ENCODE measurements around the gene DCLK3.

DNA sequence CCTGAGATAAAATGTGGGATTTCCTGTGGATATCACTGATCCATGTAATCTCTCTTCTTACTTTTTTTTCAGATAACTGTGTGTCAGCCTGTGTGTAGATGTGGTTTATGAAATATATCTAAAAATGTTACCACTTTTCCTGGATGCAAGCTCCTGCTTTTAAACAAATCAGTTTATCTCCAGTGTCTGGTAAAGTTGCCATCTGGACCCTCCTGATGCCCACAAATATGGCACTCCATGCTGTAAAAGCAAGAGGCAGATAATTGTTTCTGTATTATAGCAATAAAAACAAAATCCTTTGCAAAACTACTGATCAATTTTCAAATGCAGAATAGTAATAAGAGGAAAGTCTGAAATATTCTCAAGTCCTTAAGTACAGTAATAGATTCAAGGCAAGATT, 7.6 kb upstream of the DCLK3 start:
- TF ChIP-seq, protein P1, sequence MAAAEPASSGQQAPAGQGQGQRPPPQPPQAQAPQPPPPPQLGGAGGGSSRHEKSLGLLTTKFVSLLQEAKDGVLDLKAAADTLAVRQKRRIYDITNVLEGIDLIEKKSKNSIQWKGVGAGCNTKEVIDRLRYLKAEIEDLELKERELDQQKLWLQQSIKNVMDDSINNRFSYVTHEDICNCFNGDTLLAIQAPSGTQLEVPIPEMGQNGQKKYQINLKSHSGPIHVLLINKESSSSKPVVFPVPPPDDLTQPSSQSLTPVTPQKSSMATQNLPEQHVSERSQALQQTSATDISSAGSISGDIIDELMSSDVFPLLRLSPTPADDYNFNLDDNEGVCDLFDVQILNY (CRISPR knock-in tag; conservative IDR thresholded peaks at IDR 0.05): no peak
- TF ChIP-seq EP300 (IDR thresholded peaks at IDR 0.05; ENCODE audit: low read depth in 2 of 2, low read length in 2 of 2): no peak
- no peak for TF ChIP-seq EP300 (CRISPR knock-in tag; IDR thresholded peaks at IDR 0.05; ENCODE audit: borderline replicate concordance)
- TF ChIP-seq, protein P2, sequence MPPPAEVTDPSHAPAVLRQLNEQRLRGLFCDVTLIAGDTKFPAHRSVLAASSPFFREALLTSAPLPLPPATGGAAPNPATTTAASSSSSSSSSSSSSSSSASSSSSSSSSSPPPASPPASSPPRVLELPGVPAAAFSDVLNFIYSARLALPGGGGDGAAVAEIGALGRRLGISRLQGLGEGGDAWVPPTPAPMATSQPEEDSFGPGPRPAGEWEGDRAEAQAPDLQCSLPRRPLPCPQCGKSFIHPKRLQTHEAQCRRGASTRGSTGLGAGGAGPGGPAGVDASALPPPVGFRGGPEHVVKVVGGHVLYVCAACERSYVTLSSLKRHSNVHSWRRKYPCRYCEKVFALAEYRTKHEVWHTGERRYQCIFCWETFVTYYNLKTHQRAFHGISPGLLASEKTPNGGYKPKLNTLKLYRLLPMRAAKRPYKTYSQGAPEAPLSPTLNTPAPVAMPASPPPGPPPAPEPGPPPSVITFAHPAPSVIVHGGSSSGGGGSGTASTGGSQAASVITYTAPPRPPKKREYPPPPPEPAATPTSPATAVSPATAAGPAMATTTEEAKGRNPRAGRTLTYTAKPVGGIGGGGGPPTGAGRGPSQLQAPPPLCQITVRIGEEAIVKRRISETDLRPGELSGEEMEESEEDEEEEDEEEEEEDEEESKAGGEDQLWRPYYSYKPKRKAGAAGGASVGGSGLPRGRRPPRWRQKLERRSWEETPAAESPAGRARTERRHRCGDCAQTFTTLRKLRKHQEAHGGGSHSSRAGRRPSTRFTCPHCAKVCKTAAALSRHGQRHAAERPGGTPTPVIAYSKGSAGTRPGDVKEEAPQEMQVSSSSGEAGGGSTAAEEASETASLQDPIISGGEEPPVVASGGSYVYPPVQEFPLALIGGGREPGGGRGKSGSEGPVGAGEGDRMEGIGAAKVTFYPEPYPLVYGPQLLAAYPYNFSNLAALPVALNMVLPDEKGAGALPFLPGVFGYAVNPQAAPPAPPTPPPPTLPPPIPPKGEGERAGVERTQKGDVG (CRISPR knock-in tag; IDR thresholded peaks at IDR 0.05; ENCODE audit: borderline replicate concordance): no peak
- no peak for TF ChIP-seq CBX1 (IDR thresholded peaks at IDR 0.05; ENCODE audit: low read depth)
- no peak for TF ChIP-seq HNRNPL (IDR thresholded peaks at IDR 0.05; ENCODE audit: low read depth, low read length)
- no peak for TF ChIP-seq TAF1 (CRISPR knock-in tag; IDR thresholded peaks at IDR 0.05)
- TF ChIP-seq DPF2 (CRISPR knock-in tag; IDR thresholded peaks at IDR 0.05; ENCODE audit: borderline replicate concordance, low read depth): no peak
- TF ChIP-seq, protein P3, sequence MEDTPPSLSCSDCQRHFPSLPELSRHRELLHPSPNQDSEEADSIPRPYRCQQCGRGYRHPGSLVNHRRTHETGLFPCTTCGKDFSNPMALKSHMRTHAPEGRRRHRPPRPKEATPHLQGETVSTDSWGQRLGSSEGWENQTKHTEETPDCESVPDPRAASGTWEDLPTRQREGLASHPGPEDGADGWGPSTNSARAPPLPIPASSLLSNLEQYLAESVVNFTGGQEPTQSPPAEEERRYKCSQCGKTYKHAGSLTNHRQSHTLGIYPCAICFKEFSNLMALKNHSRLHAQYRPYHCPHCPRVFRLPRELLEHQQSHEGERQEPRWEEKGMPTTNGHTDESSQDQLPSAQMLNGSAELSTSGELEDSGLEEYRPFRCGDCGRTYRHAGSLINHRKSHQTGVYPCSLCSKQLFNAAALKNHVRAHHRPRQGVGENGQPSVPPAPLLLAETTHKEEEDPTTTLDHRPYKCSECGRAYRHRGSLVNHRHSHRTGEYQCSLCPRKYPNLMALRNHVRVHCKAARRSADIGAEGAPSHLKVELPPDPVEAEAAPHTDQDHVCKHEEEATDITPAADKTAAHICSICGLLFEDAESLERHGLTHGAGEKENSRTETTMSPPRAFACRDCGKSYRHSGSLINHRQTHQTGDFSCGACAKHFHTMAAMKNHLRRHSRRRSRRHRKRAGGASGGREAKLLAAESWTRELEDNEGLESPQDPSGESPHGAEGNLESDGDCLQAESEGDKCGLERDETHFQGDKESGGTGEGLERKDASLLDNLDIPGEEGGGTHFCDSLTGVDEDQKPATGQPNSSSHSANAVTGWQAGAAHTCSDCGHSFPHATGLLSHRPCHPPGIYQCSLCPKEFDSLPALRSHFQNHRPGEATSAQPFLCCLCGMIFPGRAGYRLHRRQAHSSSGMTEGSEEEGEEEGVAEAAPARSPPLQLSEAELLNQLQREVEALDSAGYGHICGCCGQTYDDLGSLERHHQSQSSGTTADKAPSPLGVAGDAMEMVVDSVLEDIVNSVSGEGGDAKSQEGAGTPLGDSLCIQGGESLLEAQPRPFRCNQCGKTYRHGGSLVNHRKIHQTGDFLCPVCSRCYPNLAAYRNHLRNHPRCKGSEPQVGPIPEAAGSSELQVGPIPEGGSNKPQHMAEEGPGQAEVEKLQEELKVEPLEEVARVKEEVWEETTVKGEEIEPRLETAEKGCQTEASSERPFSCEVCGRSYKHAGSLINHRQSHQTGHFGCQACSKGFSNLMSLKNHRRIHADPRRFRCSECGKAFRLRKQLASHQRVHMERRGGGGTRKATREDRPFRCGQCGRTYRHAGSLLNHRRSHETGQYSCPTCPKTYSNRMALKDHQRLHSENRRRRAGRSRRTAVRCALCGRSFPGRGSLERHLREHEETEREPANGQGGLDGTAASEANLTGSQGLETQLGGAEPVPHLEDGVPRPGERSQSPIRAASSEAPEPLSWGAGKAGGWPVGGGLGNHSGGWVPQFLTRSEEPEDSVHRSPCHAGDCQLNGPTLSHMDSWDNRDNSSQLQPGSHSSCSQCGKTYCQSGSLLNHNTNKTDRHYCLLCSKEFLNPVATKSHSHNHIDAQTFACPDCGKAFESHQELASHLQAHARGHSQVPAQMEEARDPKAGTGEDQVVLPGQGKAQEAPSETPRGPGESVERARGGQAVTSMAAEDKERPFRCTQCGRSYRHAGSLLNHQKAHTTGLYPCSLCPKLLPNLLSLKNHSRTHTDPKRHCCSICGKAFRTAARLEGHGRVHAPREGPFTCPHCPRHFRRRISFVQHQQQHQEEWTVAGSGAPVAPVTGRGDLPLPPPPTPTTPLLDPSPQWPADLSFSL (CRISPR knock-in tag; IDR thresholded peaks at IDR 0.05): no peak
- no peak for TF ChIP-seq MEIS2 (CRISPR knock-in tag; IDR thresholded peaks at IDR 0.05)
- TF ChIP-seq, protein P4, sequence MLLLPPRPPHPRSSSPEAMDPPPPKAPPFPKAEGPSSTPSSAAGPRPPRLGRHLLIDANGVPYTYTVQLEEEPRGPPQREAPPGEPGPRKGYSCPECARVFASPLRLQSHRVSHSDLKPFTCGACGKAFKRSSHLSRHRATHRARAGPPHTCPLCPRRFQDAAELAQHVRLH (CRISPR knock-in tag; IDR thresholded peaks at IDR 0.05; ENCODE audit: borderline replicate concordance, low read depth): no peak
- TF ChIP-seq, protein P5, sequence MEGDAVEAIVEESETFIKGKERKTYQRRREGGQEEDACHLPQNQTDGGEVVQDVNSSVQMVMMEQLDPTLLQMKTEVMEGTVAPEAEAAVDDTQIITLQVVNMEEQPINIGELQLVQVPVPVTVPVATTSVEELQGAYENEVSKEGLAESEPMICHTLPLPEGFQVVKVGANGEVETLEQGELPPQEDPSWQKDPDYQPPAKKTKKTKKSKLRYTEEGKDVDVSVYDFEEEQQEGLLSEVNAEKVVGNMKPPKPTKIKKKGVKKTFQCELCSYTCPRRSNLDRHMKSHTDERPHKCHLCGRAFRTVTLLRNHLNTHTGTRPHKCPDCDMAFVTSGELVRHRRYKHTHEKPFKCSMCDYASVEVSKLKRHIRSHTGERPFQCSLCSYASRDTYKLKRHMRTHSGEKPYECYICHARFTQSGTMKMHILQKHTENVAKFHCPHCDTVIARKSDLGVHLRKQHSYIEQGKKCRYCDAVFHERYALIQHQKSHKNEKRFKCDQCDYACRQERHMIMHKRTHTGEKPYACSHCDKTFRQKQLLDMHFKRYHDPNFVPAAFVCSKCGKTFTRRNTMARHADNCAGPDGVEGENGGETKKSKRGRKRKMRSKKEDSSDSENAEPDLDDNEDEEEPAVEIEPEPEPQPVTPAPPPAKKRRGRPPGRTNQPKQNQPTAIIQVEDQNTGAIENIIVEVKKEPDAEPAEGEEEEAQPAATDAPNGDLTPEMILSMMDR (CRISPR knock-in tag; IDR thresholded peaks at IDR 0.05): no peak
- no peak for TF ChIP-seq CBFB (CRISPR knock-in tag; IDR thresholded peaks at IDR 0.05)
- TF ChIP-seq, protein P6, sequence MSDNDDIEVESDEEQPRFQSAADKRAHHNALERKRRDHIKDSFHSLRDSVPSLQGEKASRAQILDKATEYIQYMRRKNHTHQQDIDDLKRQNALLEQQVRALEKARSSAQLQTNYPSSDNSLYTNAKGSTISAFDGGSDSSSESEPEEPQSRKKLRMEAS (IDR thresholded peaks at IDR 0.05): no peak
- no peak for TF ChIP-seq HDAC6 (IDR thresholded peaks at IDR 0.05; ENCODE audit: low read depth, low read length)
